ENCODE measurements around the gene TRIP4.
"Not testable (repeated sequence)": the region's sequence is repeated elsewhere in the genome, so short reads cannot be mapped to it uniquely, and the experiment has no call there.

The TRIP4 gene

GRCh38 chr15:64490598-64491259 lies 103.1 kb downstream of the TRIP4 start:
- no peak for DNase-seq

DNA sequence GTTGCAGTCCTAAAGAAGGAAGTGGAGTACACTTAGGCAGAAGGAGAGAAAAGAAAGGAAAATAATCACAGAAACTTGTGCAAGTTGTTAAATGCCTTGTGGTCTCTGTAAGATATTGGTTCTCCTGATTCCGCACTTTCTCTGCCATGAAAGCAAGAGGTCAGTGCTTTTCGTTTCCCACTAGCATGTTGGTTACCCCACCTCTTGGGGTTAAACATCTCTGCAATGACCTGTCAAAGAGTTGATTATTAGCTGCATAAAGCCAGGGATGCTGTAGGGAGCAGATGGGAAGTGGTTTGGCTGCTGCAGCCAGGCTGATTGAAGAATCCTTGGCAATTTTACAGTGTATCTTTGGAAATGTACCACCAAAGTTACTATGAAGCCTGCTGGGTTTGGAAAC lies 106.0 kb downstream of the TRIP4 start:
- DNase-seq = no peak

DNA sequence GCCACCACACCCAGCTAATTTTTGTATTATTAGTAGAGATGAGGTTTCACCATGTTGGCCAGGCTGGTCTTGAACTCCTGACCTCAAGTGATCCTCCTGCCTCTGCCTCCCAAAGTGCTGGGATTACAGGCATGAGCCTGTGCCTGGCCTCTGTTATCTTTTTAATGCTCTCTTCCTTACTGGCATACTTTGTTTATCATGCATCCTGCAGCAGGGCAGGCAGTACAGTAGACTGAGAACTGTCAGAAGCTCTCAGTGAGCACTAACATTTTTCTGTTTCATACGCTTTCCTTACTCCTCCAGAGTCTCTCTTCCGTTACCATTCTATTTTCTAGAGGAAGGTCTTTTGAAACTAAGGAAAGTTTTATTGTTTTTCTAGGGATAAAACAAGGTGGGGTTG lies 108.3 kb downstream of the TRIP4 start:
- DNase-seq = not testable (repeated sequence)

DNA sequence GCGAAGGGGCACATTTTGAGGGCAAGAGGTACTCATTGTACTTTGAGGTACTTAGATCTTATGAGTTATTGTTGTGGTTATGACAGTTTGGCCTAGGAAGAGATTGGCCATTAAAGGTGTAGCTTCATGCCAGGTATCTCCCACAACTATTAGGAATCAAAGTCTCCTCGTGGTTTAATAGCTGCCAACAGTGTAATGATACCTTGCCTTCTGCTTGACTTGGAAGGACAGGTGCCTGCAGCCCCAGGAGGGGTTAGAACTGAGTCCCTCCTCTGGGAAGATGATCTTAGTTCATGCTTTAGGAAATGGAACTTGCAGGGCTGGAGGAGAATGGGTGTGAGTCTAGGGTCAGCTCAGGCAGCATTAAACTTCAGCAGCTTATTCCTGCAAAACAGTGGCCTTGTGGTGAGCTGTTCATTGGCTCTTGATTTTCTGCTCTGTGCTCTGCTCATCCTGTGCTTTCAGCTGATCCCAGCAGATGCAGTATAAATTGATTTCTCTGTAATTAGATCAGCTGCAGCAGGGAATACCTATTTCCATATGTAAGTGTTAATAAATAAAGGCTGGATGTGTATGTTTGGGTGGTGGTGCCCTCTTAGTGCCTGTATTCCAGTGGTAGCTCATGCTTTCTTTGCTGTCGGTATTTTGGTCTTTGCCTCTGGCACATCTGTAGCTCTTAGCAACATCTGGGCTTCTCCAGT lies 113.2 kb downstream of the TRIP4 start:
- DNase-seq = no peak

DNA sequence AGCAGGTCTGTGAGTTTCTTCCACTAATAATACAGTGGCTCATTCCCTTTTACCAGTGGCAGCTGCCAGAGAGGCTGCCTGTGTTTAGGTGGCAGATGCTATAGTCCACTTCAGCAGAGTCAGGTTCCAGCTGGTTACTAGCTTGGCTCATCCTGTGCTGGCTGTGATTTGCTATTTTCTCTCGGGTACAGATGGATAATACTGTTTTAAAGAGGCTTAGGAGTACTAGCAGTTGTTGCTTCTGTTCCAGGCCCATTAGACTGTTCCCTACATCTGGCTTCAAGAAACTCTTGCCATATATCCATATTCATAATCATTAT lies 113.7 kb downstream of the TRIP4 start:
- no peak for DNase-seq

- DNase-seq = no peak
These were observed 114.5 kb downstream of the TRIP4 start for GRCh38 chr15:64502151-64502550.

DNA sequence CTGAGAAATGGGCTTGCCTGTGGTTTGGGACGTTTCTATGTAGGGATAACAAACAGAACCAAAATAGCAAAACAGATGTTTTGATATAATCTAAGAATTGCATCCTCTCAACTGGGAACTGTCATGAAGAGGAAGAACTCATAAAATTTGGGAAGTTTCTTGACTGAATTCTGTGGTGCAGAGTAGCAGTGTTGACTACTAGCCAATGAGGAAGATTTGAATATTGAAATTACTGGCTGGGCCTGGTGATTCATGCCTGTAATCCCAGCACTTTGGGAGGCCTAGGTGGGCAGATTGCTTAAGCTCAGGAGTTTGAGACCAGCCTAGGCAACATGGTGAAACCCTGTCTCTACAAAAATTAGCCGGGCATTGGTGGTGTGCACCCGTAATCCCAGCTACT lies 114.9 kb downstream of the TRIP4 start:
- DNase-seq = no peak

GRCh38 chr15:64503197-64503596 lies 115.6 kb downstream of the TRIP4 start:
- DNase-seq = no peak

- DNase-seq = no peak
These were observed 116.0 kb downstream of the TRIP4 start for GRCh38 chr15:64503640-64504039.

Data from activated CD4-positive, CD25-positive, alpha-beta regulatory T cell (primary cell).